HG03045 (cell line): Measurements from ENCODE around the gene APOL5.

Source experiments
- ATAC-seq: cut with Tn5 transposase; IDR thresholded peaks from one replicate; pipeline ENCODE4 v1.9.1; 2021; ENCODE audit warnings: mild to moderate bottlenecking, moderate library complexity; ENCODE audit not compliant: unreplicated experiment

APOL5 gene

GRCh38 chr22:35739931-35740380 is 22.3 kb downstream of the APOL5 start:
- no peak for ATAC-seq

- ATAC-seq = no peak
Measured at GRCh38 chr22:35740616-35741015, 22.9 kb downstream of the APOL5 start.

- ATAC-seq = no peak
Measured at GRCh38 chr22:35742342-35743100, 24.8 kb downstream of the APOL5 start.

GRCh38 chr22:35743326-35743860 is 25.7 kb downstream of the APOL5 start:
- no peak for ATAC-seq

GRCh38 chr22:35746248-35746647 is 28.6 kb downstream of the APOL5 start:
- no peak for ATAC-seq

GRCh38 chr22:35746946-35747703 is 29.5 kb downstream of the APOL5 start:
- ATAC-seq = no peak

GRCh38 chr22:35749808-35750207 is 32.1 kb downstream of the APOL5 start:
- no peak for ATAC-seq

GRCh38 chr22:35752006-35752862 is 34.6 kb downstream of the APOL5 start:
- ATAC-seq = no peak

- no peak for ATAC-seq
Measured at GRCh38 chr22:35752863-35753189, 35.2 kb downstream of the APOL5 start.

- ATAC-seq = no peak
Measured at GRCh38 chr22:35754761-35755160, 37.1 kb downstream of the APOL5 start.

- ATAC-seq = no peak
Measured at GRCh38 chr22:35756722-35757121, 39.0 kb downstream of the APOL5 start.

GRCh38 chr22:35758394-35758793 is 40.7 kb downstream of the APOL5 start:
- no peak for ATAC-seq

- ATAC-seq = no peak
Measured at GRCh38 chr22:35761037-35761436, 43.4 kb downstream of the APOL5 start.

GRCh38 chr22:35766654-35767580 is 49.2 kb downstream of the APOL5 start:
- no peak for ATAC-seq

GRCh38 chr22:35769974-35770373 is 52.3 kb downstream of the APOL5 start:
- ATAC-seq = no peak

- no peak for ATAC-seq
Measured at GRCh38 chr22:35775339-35775738, 57.7 kb downstream of the APOL5 start.

GRCh38 chr22:35777335-35777975 is 59.8 kb downstream of the APOL5 start:
- ATAC-seq = no peak
